HG02938 (cell line): ENCODE measurements around the gene GOT1.

Source experiments
- ATAC-seq: cut with Tn5 transposase; IDR thresholded peaks from one replicate; pipeline ENCODE4 v1.9.1; 2021; ENCODE audit warnings: mild to moderate bottlenecking, moderate library complexity; ENCODE audit not compliant: unreplicated experiment

GOT1 gene

GRCh38 chr10:99433378-99434020 lies 3.1 kb upstream of the GOT1 start:
- ATAC-seq, result no peak

DNA sequence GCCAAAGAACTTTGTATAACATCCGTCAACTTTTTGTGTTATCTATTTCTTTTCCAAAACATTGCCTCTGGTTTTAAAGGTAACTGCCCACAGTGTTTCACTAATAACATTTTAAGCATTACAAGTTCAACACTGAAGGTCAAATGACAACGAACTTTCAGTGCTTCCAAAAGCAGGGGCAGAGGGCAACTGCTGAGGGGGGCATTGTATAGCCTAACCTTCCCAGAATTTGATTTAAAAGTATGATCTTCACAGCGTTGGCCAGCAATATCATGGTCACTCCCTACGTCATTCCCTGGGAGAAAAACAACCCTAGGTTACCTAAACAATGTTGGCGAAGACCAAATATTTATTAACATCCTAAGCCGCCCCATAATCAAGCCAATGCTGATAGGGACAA lies 2.5 kb upstream of the GOT1 start:
- ATAC-seq, result no peak

DNA sequence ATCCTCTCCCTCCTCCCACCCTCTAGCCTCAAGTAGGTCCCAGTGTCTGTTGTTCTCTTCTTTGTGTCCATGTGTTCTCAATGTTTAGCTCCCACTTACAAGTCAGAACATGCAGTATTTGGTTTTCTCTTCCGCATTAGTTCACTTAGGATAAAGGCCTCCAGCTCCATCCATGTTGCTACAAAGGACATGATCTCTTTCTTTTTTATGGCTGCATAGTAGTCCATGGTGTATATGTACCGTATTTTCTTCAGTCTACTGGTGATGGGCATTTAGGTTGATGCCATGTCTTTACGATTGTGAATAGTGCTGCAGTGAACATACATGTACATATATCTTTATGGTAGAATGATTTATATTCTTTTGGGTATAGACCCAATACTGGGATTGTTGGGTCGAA lies 1.6 kb upstream of the GOT1 start:
- ATAC-seq, result no peak

- ATAC-seq, result no peak
These were observed 851 bp upstream of the GOT1 start for GRCh38 chr10:99431190-99431760.

DNA sequence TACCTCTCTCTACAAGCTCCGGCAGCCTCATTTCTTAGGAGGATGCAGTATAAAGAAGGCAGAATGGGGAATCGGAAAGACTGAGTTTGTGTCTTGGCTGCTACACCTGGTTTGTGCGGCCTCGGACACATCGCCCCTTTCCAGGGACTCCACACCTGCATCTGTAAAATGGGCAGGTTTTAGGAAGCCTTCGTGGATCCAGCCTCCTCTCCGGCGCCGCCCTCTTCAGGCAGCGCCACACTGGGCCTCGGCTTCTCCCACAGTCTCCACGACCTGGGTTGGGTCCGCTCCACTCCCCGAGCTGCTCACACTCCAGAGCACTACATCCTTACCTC lies 341 bp downstream of the GOT1 start:
- ATAC-seq, result peak; percentile 8

DNA sequence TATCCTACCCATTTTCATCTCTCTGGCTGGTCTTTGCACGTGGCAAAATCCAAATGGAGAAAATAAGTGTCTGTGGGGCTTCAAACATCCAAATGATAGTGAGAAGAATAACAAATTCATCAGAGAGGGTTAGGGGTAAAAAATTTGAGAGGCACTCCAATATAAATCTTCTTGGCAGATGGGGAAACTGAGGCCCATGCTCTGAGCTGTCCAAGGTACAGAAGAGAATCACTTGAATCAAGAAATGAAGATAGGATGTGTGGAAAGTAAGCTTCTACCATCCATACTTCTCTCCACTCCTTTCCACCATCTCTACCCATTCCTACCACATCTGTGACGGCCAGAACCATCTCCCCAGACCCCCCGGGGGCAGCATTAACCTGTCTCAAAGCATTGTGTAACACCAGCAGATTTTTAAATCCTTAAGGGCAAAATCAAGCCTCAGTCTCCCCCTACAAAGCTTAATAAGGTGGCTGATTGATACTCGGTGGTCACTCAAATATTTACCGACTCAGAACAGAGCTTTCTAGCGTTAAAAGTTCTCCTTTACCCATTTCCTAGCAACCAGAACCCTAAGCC lies 818 bp downstream of the GOT1 start:
- ATAC-seq, result no peak

DNA sequence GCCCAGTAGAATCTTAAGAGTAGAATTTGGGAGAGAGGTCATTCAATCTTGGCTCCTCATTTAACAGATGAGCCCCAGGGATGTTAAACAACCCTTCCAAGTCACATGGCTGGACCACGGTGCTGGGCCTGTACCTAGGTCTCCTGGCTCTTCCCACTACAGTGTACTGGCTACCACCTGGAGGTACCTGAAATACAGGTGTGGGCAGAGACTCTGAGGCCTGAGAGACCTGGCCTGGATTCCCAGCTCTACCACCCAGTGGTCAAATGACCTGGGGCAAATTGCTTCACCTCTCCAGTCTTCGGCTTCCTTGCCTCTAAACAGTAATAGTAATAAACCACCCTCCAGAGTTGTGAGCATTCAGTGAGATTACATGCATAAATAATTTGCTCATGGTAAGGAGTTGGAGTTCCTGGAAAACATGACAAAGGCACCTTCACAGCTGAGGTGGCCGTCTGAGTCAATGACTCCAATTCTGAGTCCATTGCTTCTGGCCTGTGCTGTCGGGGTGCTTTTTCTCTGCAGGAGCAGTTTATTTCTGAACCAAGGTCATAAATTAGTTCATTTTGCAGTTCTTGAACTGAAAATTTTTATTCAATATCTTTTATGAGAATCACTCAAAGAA lies 2.7 kb downstream of the GOT1 start:
- no peak for ATAC-seq

- ATAC-seq, result no peak
These were observed 3.7 kb downstream of the GOT1 start for GRCh38 chr10:99426689-99427088.

DNA sequence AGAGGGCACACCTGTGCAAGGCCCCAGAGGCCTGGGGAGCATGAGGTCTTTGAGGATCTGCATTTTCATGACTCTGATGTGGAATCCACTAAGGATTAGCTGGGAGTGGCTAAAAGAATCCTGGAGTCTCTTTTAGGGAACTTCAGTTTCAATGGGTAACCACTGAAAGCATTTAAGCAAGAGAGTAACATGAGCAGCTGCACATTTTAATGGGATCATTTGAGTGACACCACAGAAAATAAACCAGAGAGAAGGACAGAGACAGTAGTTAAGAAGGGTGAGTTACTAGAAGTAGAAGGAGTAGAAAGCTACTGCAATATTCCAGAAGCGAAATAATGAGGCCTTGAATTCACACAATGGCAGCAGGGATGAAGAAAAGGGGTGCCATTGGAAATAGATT lies 5.2 kb downstream of the GOT1 start:
- no peak for ATAC-seq

DNA sequence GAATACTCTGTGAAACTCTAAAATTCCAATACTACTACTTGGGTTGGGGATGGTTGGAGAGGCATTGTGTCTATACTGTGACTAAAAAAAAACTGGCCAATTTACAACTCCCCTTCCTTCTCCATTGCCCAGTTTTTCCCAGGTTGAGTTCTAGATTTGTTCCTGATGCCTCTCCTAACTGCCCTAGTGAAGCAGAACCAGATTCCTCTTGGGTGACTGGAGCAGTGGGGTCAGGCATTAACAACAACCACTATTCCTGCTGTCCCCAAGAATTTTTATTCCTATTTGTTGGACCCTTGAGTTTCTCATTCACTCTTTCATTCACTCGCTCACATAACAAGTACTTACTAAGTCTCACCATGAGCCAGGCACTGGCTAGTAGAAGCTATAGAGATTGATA lies 5.8 kb downstream of the GOT1 start:
- no peak for ATAC-seq

- no peak for ATAC-seq
These were observed 7.8 kb downstream of the GOT1 start for GRCh38 chr10:99422529-99423096.

GRCh38 chr10:99421233-99421739 lies 9.1 kb downstream of the GOT1 start:
- no peak for ATAC-seq

GRCh38 chr10:99419688-99420087 lies 10.7 kb downstream of the GOT1 start:
- ATAC-seq, result no peak

DNA sequence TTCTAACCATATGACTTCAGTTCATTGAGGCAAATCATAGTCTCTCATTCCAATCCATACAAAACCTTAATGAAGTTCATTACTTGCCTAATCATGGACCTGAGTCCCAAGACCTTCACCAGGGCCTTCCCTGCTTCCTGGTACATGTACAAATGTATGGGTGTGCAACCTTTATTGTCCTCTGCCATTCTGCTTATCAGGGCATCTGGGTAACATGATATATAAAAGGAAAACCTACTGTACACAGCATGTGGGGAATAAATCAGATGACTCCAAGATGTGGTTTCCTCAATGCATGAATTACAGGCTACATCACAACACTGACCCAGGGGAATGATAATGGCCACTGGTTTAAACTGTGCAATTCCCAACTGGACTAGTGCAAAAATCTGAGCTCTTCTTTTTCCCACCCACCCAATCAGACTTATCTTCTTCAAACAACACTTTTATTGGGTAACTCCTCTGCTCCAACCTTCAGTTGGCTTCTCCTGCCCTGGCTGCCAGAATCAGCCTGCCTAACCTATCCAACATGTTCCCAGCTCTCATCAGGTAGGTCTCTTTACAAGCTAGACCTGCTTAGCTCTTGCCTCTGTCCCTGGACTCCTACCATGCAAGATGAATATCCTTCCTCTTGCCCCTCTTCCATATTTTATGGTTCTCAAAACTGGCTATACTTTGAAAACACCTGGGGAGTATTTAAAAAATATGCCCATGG lies 11.4 kb downstream of the GOT1 start:
- ATAC-seq, result no peak

- no peak for ATAC-seq
These were observed 18.3 kb downstream of the GOT1 start for GRCh38 chr10:99412099-99412498.

- ATAC-seq, result no peak
These were observed 18.9 kb downstream of the GOT1 start for GRCh38 chr10:99411546-99411945.

DNA sequence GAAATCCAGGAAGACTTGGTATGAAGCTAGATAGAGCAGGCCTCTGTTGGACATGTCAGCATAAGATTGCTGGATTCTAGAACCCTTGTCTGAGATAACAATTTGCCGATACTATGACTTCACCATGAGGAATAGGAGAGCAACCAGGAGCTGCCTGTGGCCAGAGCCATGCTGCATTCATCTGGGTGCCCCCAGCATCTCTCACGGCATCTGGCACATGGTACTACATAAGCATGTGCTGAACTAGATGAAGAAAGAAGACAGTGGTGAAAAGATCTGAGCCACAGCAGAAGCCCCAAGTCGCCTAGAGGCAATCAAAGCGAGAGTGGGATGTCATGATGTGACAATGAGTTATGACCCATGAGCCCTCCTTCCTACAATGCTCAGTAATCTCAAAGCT lies 19.5 kb downstream of the GOT1 start:
- ATAC-seq, result no peak

DNA sequence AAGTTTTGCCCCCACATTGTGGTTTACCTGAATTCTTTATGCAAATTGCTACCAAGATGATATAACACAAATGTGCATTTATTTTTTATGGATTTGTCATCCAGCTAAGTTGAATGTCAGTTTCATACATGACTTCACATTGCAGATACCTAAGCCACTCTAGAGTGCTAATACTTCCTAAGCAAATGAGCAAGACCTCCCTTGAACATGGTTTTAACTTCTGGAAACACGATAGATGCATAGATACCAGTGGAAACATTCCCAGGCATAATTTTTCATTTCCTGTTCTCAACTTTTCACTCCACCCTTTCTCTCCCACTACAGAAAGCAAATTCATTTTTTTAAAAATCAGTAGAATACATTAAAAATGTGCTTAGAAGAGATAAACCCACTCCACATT lies 20.3 kb downstream of the GOT1 start:
- ATAC-seq, result no peak

DNA sequence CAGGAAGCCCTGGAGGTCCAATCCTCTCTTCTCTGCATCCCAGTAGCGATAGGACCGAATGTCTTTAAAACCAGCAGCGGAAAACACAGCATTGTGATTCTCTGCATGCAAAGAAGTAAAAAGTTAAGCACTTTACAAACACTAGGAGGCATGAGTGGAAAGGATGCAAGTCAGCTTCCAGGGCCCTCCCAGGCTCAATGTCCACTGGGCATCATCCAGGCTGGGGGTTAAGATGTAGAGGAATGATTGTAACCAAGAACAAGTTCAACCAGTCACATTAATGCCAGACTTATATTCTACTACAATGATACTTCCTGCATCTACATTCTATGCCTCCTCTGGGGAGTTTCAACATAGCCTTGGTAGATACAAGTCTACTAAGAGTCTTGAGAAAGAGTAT lies 24.3 kb downstream of the GOT1 start:
- ATAC-seq, result no peak

DNA sequence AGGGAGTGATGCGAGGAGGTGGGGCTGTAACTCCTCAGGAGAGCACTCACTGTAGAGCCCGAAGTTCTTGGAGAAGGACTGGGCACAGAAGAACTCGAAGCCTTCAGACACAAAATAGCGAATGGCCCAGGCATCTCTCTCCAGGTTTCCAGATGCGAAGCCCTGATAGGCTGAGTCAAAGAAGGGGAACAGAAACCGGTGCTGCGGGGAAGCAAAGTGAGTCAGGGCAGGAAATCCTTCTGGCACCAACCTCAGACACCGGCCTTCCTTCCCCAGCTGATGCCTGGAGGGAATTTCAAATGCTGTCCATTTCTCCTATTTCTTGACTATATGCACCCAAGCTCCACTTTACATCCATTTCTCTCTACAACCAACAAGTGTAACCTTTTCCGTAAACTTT lies 26.8 kb downstream of the GOT1 start:
- ATAC-seq, result no peak

DNA sequence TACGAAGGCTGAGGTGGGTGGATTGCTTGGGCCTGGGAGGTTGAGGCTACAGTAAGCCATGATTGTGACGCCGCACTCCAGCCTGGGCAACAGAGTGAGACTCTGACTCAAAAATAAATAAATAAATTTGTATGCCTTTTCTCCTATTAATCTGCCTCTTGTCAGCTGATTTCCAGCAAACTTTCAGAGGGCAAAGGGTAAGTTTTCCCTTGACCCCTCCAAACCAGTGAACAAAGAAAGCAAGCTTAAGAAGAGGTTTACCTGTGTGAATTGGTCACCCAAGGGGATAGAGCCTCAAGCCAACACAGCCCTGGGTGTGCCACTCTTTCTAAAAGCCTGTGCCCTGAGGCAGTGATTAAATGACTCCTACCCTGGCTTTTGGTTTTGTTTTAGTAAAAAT lies 30.8 kb downstream of the GOT1 start:
- no peak for ATAC-seq
